Measurements from ENCODE around the gene EVA1A. TPM values are rescaled to one million over a fixed set of nuclear protein-coding genes. Genes with fewer than 3 reads are reported as not detected.

Gene EVA1A
- polyA plus RNA-seq, 2 of the 4 experiments (the other 2 are of a cell fraction) = 2.5 to 19.0 TPM

GRCh38 chr2:75493230-75493629 lies 67.5 kb downstream of the EVA1A start (continued):
- TF ChIP-seq RARB (CRISPR knock-in tag; IDR thresholded peaks at IDR 0.05) = no peak
- no peak for TF ChIP-seq HDAC2 (IDR thresholded peaks at IDR 0.05)
- TF ChIP-seq HMGXB4 (CRISPR knock-in tag; IDR thresholded peaks at IDR 0.05; ENCODE audit: borderline replicate concordance) = no peak

GRCh38 chr2:75491129-75491753 lies 69.5 kb downstream of the EVA1A start:
- DNase-seq (ENCODE audit: low read depth in 1 of 2, low spot score in 1 of 2) (no peak), FAIRE-seq (peak; percentile 56), ATAC-seq (no peak)
- peaks cover 3% of the 10 kb centered on the region; the same call in 1 of the 3 replicates for H3K9me3 ChIP-seq
- H3K27ac ChIP-seq = no peak overlapping the region
- WGBS (ENCODE audit: missing lambda C conversion rate) = 31% methylated on average over 4 of the region's 4 CpGs
- ChIA-PET CTCF (interaction anchor here (0.7 to 2.5 kb wide), 9 partner anchors 9 to 442 kb away, joined by 3 to 13 read pairs (median 3); no protein-coding TSS in a partner anchor), POLR2A (no interaction called here)
- peak; percentile 99 for TF ChIP-seq MAFK (IDR thresholded peaks at IDR 0.05; ENCODE audit: partially characterized antibody)
- TF ChIP-seq MYC (IDR thresholded peaks at IDR 0.05; ENCODE audit: borderline replicate concordance, low read length) = no peak
- TF ChIP-seq FOSB (CRISPR knock-in tag; IDR thresholded peaks at IDR 0.05) = no peak
- TF ChIP-seq GATA3 (IDR thresholded peaks at IDR 0.05; ENCODE audit: borderline replicate concordance) = no peak
- no peak for TF ChIP-seq MAZ (IDR thresholded peaks at IDR 0.05; ENCODE audit: borderline replicate concordance, low read depth, low read length)
- no peak for TF ChIP-seq RCOR1 (IDR thresholded peaks at IDR 0.05; ENCODE audit: low read depth, low read length)
- TF ChIP-seq MAX (IDR thresholded peaks at IDR 0.05) = no peak
- no peak overlapping the region for H3K4me2 ChIP-seq
- H3K4me1 ChIP-seq = no peaks in the 10 kb centered on the region
- no peak overlapping the region for H3K4me3 ChIP-seq

- POLR2A ChIA-PET = no interaction called here
- H3K4me1 ChIP-seq = no peaks in the 10 kb centered on the region
- FAIRE-seq (no peak), DNase-seq (ENCODE audit: low read depth in 1 of 2, low spot score in 1 of 2) (no peak), ATAC-seq (no peak)
- H3K4me2 ChIP-seq = no peak overlapping the region
- CTCF ChIA-PET = interaction anchor here (0.8 to 2.5 kb wide), 4 partner anchors 22 to 120 kb away, joined by 3 to 13 read pairs (median 4); no protein-coding TSS in a partner anchor
- WGBS (ENCODE audit: missing lambda C conversion rate) = 41% methylated on average over 2 of the region's 2 CpGs
- H3K27ac ChIP-seq = no peak overlapping the region
- no peak for TF ChIP-seq E2F6 (IDR thresholded peaks at IDR 0.05; ENCODE audit: borderline replicate concordance, low read depth)
- no peak for TF ChIP-seq POLR2AphosphoS2 (conservative IDR thresholded peaks at IDR 0.05; ENCODE audit: low read length)
- TF ChIP-seq FOSL2 (IDR thresholded peaks at IDR 0.05) = no peak
- no peak for TF ChIP-seq FOSL2 (CRISPR knock-in tag; IDR thresholded peaks at IDR 0.05)
- no peak overlapping the region for H3K4me3 ChIP-seq
- peaks cover 3% of the 10 kb centered on the region; the same call in 1 of the 3 replicates for H3K9me3 ChIP-seq
Observed at GRCh38 chr2:75489721-75490120, 71.0 kb downstream of the EVA1A start.

- CTCF ChIA-PET = interaction anchor here (1.1 to 1.2 kb wide), 2 partner anchors 9 to 15 kb away, joined by 3 to 5 read pairs; no protein-coding TSS in a partner anchor
- POLR2A ChIA-PET = no interaction called here
- FAIRE-seq (no peak), ATAC-seq (no peak), DNase-seq (ENCODE audit: low read depth in 1 of 2, low spot score in 1 of 2) (no peak)
- 30% methylated on average over 1 of the region's 1 CpG for WGBS (ENCODE audit: missing lambda C conversion rate)
- Histone ChIP-seq H3K4me2 (no peak overlapping the region), H3K27ac (no peak overlapping the region), H3K4me3 (no peak overlapping the region), H3K4me1 (no peaks in the 10 kb centered on the region), H3K9me3 (peaks cover 3% of the 10 kb centered on the region; the same call in 1 of the 3 replicates)
- TF ChIP-seq HES2 (IDR thresholded peaks at IDR 0.05) (no peak), CHD4 (IDR thresholded peaks at IDR 0.05; ENCODE audit: borderline replicate concordance) (no peak), HDAC2 (IDR thresholded peaks at IDR 0.05) (no peak), EHMT2 (IDR thresholded peaks at IDR 0.05; ENCODE audit: low read depth) (no peak), HOXB13 (CRISPR knock-in tag; IDR thresholded peaks at IDR 0.05; ENCODE audit: low read depth) (no peak), BCL3 (IDR thresholded peaks at IDR 0.05) (no peak), RCOR1 (IDR thresholded peaks at IDR 0.05; ENCODE audit: low read depth, low read length) (no peak), CBX8 (IDR thresholded peaks at IDR 0.05) (no peak), ZFP36 (IDR thresholded peaks at IDR 0.05; ENCODE audit: borderline replicate concordance, partially characterized antibody) (no peak), NPAS2 (CRISPR knock-in tag; IDR thresholded peaks at IDR 0.05; ENCODE audit: borderline replicate concordance) (no peak), ESRRA (IDR thresholded peaks at IDR 0.05; ENCODE audit: borderline replicate concordance, low read length) (no peak), PBX3 (IDR thresholded peaks at IDR 0.05) (no peak), CEBPB (IDR thresholded peaks at IDR 0.05) (no peak), MYC (IDR thresholded peaks at IDR 0.05; ENCODE audit: borderline replicate concordance, low read length) (no peak), MAX (IDR thresholded peaks at IDR 0.05) (no peak), EP300 (IDR thresholded peaks at IDR 0.05) (no peak)
Observed at GRCh38 chr2:75488157-75488556, 72.6 kb downstream of the EVA1A start.
